CD14-positive monocyte (primary cell): Measurements from ENCODE around the gene NDUFAF8. TPM values are rescaled to one million over a fixed set of nuclear protein-coding genes. Genes with fewer than 3 reads are reported as not detected.
A peak's percentile ranks its signal among the peaks of the same experiment; 100 is the strongest.

Source experiments
- DNase-seq, 3 donors: peaks; one replicate each; pipeline ENCODE4 v3.0.0-alpha.2; 2011 to 2022
- H2AFZ ChIP-seq: 2 replicates; pipeline ENCODE4 v1.6.0; 2012; ENCODE audit warnings: mild to moderate bottlenecking, low read depth, low read length, inconsistent platforms; ENCODE audit not compliant: insufficient read depth, poor library complexity, severe bottlenecking
- H3K27ac ChIP-seq, 2 donors: 1 replicate in 1 of 2; 2 replicates in 1 of 2; pipeline ENCODE4 v1.5.1; 2012 to 2013; ENCODE audit warnings: low read length in 2 of 2, control low read depth in 1 of 2, inconsistent platforms in 1 of 2, low read depth in 1 of 2, mild to moderate bottlenecking in 1 of 2
- H3K27me3 ChIP-seq, 2 donors: one replicate each; pipeline versions ENCODE4 v1.6.0 to v1.6.1; 2011 to 2013; ENCODE audit warnings: low read length in 2 of 2; ENCODE audit not compliant: control insufficient read depth in 2 of 2, insufficient read depth in 2 of 2
- H3K36me3 ChIP-seq, 2 donors: replicated peaks in 1 of 2; 1 replicate in 1 of 2; 2 replicates in 1 of 2; pipeline versions ENCODE4 v1.5.1 to v1.6.1; 2012 to 2013; ENCODE audit warnings: low read length in 2 of 2, control low read depth in 1 of 2, inconsistent platforms in 1 of 2, mild to moderate bottlenecking in 1 of 2; ENCODE audit not compliant: insufficient read depth in 2 of 2, control insufficient read depth in 1 of 2
- H3K4me1 ChIP-seq, 2 donors: 1 replicate in 1 of 2; 2 replicates in 1 of 2; pipeline versions ENCODE4 v1.5.1 to v1.6.1; 2012 to 2013; ENCODE audit warnings: low read length in 2 of 2, control low read depth in 1 of 2, inconsistent platforms in 1 of 2, mild to moderate bottlenecking in 1 of 2, moderate library complexity in 1 of 2; ENCODE audit not compliant: insufficient read depth in 2 of 2, control insufficient read depth in 1 of 2
- H3K4me2 ChIP-seq: replicated peaks from 2 replicates; pipeline ENCODE3; 2012; ENCODE audit warnings: low read length, moderate library complexity, mild to moderate bottlenecking; ENCODE audit not compliant: poor library complexity, severe bottlenecking; ENCODE audit errors: extremely low read depth
- H3K4me3 ChIP-seq, 3 experiments: fragments of 200-600 bp in 1 of 3; sonication (generic) in 1 of 3; replicated peaks in 1 of 3; 1 replicate in 2 of 3; 2 replicates in 1 of 3; pipeline ENCODE4 v1.5.1; 2011 to 2013; ENCODE audit warnings: low read length in 3 of 3, mild to moderate bottlenecking in 3 of 3, control low read depth in 2 of 3, low read depth in 2 of 3, inconsistent platforms in 1 of 3, moderate library complexity in 1 of 3
- H3K79me2 ChIP-seq: 2 replicates; pipeline ENCODE4 v1.6.0; 2012; ENCODE audit warnings: mild to moderate bottlenecking, control low read depth, inconsistent platforms, low read length, moderate library complexity; ENCODE audit not compliant: insufficient read depth
- H3K9ac ChIP-seq: 2 replicates; pipeline ENCODE4 v1.6.0; 2017; ENCODE audit warnings: low read length, mild to moderate bottlenecking; ENCODE audit not compliant: insufficient read depth, poor library complexity, severe bottlenecking
- H3K9me3 ChIP-seq, 2 donors: replicated peaks in 1 of 2; 1 replicate in 1 of 2; 2 replicates in 1 of 2; pipeline versions ENCODE4 v1.5.1 to v1.6.1; 2012 to 2013; ENCODE audit warnings: low read length in 2 of 2, control low read depth in 1 of 2; ENCODE audit not compliant: control insufficient read depth in 1 of 2, insufficient read depth in 1 of 2
- H4K20me1 ChIP-seq: 2 replicates; pipeline ENCODE4 v1.6.0; 2012; ENCODE audit warnings: mild to moderate bottlenecking, low read length, control low read depth, moderate library complexity; ENCODE audit not compliant: insufficient read depth
- H3K27ac Mint-ChIP-seq, 7 donors: one replicate each; pipeline ENCODE4 v1.8.0; 2020; ENCODE audit warnings: mild to moderate bottlenecking in 7 of 7, mixed read lengths in 7 of 7, moderate library complexity in 6 of 7, inconsistent platforms in 2 of 7
- H3K27me3 Mint-ChIP-seq, 3 donors: one replicate each; pipeline ENCODE4 v1.8.0; 2021 to 2022; ENCODE audit warnings: low read depth in 3 of 3, mild to moderate bottlenecking in 3 of 3, mixed read lengths in 3 of 3, moderate library complexity in 3 of 3, inconsistent platforms in 1 of 3
- H3K36me3 Mint-ChIP-seq, 2 donors: one replicate each; pipeline ENCODE4 v1.8.0; 2020; ENCODE audit warnings: mixed read lengths in 2 of 2, inconsistent platforms in 1 of 2, mild to moderate bottlenecking in 1 of 2
- H3K4me1 Mint-ChIP-seq: one replicate; pipeline ENCODE4 v1.8.0; 2020; ENCODE audit warnings: mild to moderate bottlenecking, mixed read lengths
- H3K4me3 Mint-ChIP-seq, 2 donors: one replicate each; pipeline ENCODE4 v1.8.0; 2020; ENCODE audit warnings: mild to moderate bottlenecking in 2 of 2, mixed read lengths in 2 of 2, moderate library complexity in 1 of 2
- H3K9me3 Mint-ChIP-seq, 7 donors: one replicate each; pipeline ENCODE4 v1.8.0; 2020 to 2022; ENCODE audit warnings: mixed read lengths in 7 of 7, mild to moderate bottlenecking in 6 of 7, moderate library complexity in 6 of 7, inconsistent platforms in 2 of 7
- CTCF ChIP-seq: fragments of 200-600 bp; IDR thresholded peaks from one replicate; pipeline ENCODE4 v1.8.0; 2022; ENCODE audit warnings: antibody characterized with exemption, mild to moderate bottlenecking
- WGBS: methylation state at CpG from one replicate; pipeline ENCODE4 v1.1.5; 2013; ENCODE audit warnings: missing lambda C conversion rate; ENCODE audit not compliant: insufficient coverage; 5-methylcytosine and 5-hydroxymethylcytosine counted together
- intact Hi-C, 2 donors: fragments of 100-400 bp; cut with micrococcal nuclease; formaldehyde crosslinking; loops; one replicate each; pipeline versions ENCODE4 v1.15.0 to v1.15.1; 2023
- polyA plus RNA-seq, 3 donors: library from polyadenylated mRNA; depleted of rRNA in 1 of 3; unstranded in 2 of 3; stranded (reverse) in 1 of 3; fragments of 300-500 nt in 2 of 3; fragments of >200 nt in 1 of 3; fragmentation: Illumina TruSeq in 2 of 3; gene quantifications; 1 replicate in 2 of 3; 2 replicates in 1 of 3; pipeline ENCODE4 v1.2.3, GENCODE V29; 2012 to 2021

NDUFAF8 gene
- polyA plus RNA-seq, 3 donors = 27.0 to 61.3 (median 41.0) TPM

- peaks cover 13 to 26% of the 10 kb centered on the region in 2 donors for H3K36me3 ChIP-seq
- peak overlapping the region; percentile 60 to 99 (median 64) for H3K4me3 ChIP-seq
- no peak for TF ChIP-seq CTCF
- H3K9me3 ChIP-seq = no peaks in the 10 kb centered on the region
- Mint-ChIP-seq H3K27me3 (no peaks in the 10 kb centered on the region), H3K9me3 (peaks cover 0 to 2% (median 0%) of the 10 kb centered on the region in 7 donors), H3K27ac (peak overlapping the region; percentile 29 to 92 (median 88)), H3K4me1 (peaks cover 40% of the 10 kb centered on the region), H3K4me3 (peak overlapping the region; percentile 86 to 94), H3K36me3 (peaks cover 13 to 28% of the 10 kb centered on the region in 2 donors)
- no peak for DNase-seq
- peaks cover 57% of the 10 kb centered on the region for H4K20me1 ChIP-seq
- peak overlapping the region; percentile 97 for H3K9ac ChIP-seq
- peaks cover 57% of the 10 kb centered on the region for H3K79me2 ChIP-seq
- peaks cover 21 to 36% of the 10 kb centered on the region in 2 donors for H3K4me1 ChIP-seq
- H3K4me2 ChIP-seq = peak overlapping the region; percentile 99
- 21% methylated on average over 33 of the region's 37 CpGs for WGBS
- H2AFZ ChIP-seq = peak overlapping the region; percentile 86
- H3K27me3 ChIP-seq = no peaks in the 10 kb centered on the region
- intact Hi-C loops = loop anchor here (1.0 to 2.0 kb wide), 3 partner anchors 17 to 97 kb away; partner anchors contain the start of gene CEP131 (in 1 of the 2)
- peak overlapping the region in 1 of 2 donors; percentile 80 for H3K27ac ChIP-seq
These were observed 817 bp downstream of the NDUFAF8 start for GRCh38 chr17:81239714-81240555.

GRCh38 chr17:81240761-81241160, 1.6 kb downstream of the NDUFAF8 start:
- WGBS = 83% methylated on average over 4 of the region's 8 CpGs
- no peak overlapping the region for H3K27ac Mint-ChIP-seq
- no peak overlapping the region for H3K4me2 ChIP-seq

More at GRCh38 chr17:81240761-81241160, 1.6 kb downstream of the NDUFAF8 start:
- intact Hi-C loops = loop anchor here (1.0 to 2.0 kb wide), 2 partner anchors 98 kb away; no protein-coding TSS in a partner anchor
- H3K4me1 Mint-ChIP-seq = peaks cover 37% of the 10 kb centered on the region
- Histone ChIP-seq H2AFZ (no peak overlapping the region), H3K4me1 (peaks cover 21 to 36% of the 10 kb centered on the region in 2 donors), H3K9me3 (no peaks in the 10 kb centered on the region), H3K79me2 (peaks cover 49% of the 10 kb centered on the region), H3K27ac (no peak overlapping the region), H3K27me3 (no peaks in the 10 kb centered on the region), H3K4me3 (no peak overlapping the region), H3K36me3 (peaks cover 12 to 26% of the 10 kb centered on the region in 2 donors), H3K9ac (no peak overlapping the region), H4K20me1 (peaks cover 57% of the 10 kb centered on the region)
- no peak for DNase-seq
- no peaks in the 10 kb centered on the region for H3K27me3 Mint-ChIP-seq
- no peak for TF ChIP-seq CTCF
- H3K36me3 Mint-ChIP-seq = peaks cover 12 to 25% of the 10 kb centered on the region in 2 donors
- H3K4me3 Mint-ChIP-seq = no peak overlapping the region
- H3K9me3 Mint-ChIP-seq = peaks cover 0 to 2% (median 0%) of the 10 kb centered on the region in 7 donors
